Stimulated activated CD8-positive, alpha-beta memory T cell treated with anti-CD3 and anti-CD28 coated beads, Interleukin-4, amount 100 ng/mL, for 48 hours (primary cell): ENCODE measurements around the gene FADS3.

Experiments used
- DNase-seq: peaks from one replicate; pipeline ENCODE4 v3.0.0-alpha.2; 2020

Gene FADS3

GRCh38 chr11:61854206-61854895 is 37.0 kb downstream of the FADS3 start:
- DNase-seq, result no peak

- DNase-seq, result no peak
Measured at GRCh38 chr11:61853698-61854169, 37.6 kb downstream of the FADS3 start.

- DNase-seq, result no peak
Measured at GRCh38 chr11:61851900-61852295, 39.4 kb downstream of the FADS3 start.

- no peak for DNase-seq
Measured at GRCh38 chr11:61851113-61851899, 40.0 kb downstream of the FADS3 start.

- DNase-seq, result no peak
Measured at GRCh38 chr11:61850687-61851086, 40.7 kb downstream of the FADS3 start.

GRCh38 chr11:61848631-61849030 is 42.7 kb downstream of the FADS3 start:
- DNase-seq, result no peak

- DNase-seq, result no peak
Measured at GRCh38 chr11:61847914-61848581, 43.3 kb downstream of the FADS3 start.

GRCh38 chr11:61846362-61847020 is 44.9 kb downstream of the FADS3 start:
- DNase-seq, result no peak

GRCh38 chr11:61844909-61845565 is 46.3 kb downstream of the FADS3 start:
- no peak for DNase-seq

GRCh38 chr11:61842528-61842820 is 48.9 kb downstream of the FADS3 start:
- DNase-seq, result no peak

GRCh38 chr11:61841636-61842527 is 49.5 kb downstream of the FADS3 start:
- no peak for DNase-seq

- no peak for DNase-seq
Measured at GRCh38 chr11:61840371-61840770, 51.0 kb downstream of the FADS3 start.

GRCh38 chr11:61839742-61840141 is 51.6 kb downstream of the FADS3 start:
- no peak for DNase-seq

GRCh38 chr11:61838921-61839320 is 52.4 kb downstream of the FADS3 start:
- DNase-seq, result no peak

GRCh38 chr11:61838501-61838900 is 52.8 kb downstream of the FADS3 start:
- DNase-seq, result no peak

- no peak for DNase-seq
Measured at GRCh38 chr11:61837411-61838005, 53.8 kb downstream of the FADS3 start.

- DNase-seq, result no peak
Measured at GRCh38 chr11:61836193-61836592, 55.2 kb downstream of the FADS3 start.

GRCh38 chr11:61834278-61835048 is 56.9 kb downstream of the FADS3 start:
- peak; percentile 64 for DNase-seq

- no peak for DNase-seq
Measured at GRCh38 chr11:61833926-61834277, 57.4 kb downstream of the FADS3 start.

GRCh38 chr11:61833471-61833870 is 57.9 kb downstream of the FADS3 start:
- no peak for DNase-seq

GRCh38 chr11:61832754-61833153 is 58.6 kb downstream of the FADS3 start:
- DNase-seq, result no peak
